ENCODE measurements around the gene UGT1A5.
"Not testable (repeated sequence)": the region's sequence is repeated elsewhere in the genome, so short reads cannot be mapped to it uniquely, and the experiment has no call there.

Gene UGT1A5

DNA sequence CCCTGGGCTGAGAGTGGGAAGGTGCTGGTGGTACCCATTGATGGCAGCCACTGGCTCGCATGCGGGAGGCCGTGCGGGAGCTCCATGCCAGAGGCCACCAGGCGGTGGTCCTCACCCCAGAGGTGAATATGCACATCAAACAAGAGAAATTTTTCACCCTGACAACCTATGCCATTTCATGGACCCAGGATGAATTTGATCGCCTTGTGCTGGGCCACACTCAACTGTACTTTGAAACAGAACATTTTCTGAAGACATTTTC, 34.5 kb downstream of the UGT1A5 start:
- DNase-seq, result no peak

DNA sequence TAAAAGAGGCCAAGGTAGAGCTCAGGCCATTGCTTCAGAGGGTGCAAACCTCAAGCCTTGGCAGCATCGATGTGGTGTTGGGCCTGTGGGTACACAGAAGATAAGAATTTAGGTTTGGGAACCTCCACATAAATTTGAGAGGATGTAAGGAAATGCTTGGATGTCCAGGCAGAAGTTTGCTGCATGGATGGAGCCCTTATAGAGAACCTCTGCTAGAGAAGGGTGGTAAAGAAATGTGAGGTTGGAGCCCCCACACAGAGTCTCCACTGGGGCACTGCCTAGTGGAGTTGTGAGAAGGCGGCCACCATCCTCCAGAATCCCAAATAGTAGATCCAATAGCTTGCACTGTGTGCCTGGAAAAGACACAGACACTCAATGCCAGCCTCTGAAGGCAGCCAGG, 38.0 kb downstream of the UGT1A5 start:
- DNase-seq, result not testable (repeated sequence)

DNA sequence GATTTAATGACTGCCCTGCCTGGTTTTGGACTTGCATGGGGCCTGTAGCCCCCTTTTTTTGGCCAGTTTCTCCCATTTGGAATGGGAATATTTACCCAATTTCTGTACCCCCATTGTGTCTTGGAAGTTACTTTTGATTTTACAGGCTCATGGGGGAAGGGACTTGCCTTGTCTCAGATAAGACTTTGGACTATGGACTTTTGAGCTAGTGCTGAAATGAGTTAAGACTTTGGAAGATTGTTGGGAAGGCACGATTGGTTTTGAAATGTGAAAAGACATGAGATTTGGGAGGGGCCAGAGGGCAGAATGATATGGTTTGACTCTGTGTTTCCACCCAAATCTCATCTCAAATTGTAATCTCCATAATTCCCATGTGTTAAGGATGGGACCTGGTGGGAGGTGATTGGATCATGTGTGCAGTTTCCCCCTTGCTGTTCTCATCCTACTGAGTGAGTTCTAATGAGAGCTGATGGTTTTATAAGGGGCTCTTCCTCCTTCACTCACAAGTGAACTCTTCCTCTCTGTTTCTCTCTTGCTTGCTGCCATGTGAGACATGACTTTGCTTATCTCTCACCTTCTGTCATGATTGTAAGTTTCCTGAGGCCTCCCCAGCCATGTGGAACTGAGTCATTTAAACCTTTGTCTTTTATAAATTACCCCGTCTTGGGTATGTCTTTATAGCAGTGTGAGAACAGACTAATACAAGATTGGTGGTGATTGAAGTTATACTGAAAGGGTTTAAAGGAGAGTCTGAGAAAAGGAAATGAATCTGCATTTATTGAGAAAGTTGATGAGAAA, 38.7 kb downstream of the UGT1A5 start:
- DNase-seq, result not testable (repeated sequence)

DNA sequence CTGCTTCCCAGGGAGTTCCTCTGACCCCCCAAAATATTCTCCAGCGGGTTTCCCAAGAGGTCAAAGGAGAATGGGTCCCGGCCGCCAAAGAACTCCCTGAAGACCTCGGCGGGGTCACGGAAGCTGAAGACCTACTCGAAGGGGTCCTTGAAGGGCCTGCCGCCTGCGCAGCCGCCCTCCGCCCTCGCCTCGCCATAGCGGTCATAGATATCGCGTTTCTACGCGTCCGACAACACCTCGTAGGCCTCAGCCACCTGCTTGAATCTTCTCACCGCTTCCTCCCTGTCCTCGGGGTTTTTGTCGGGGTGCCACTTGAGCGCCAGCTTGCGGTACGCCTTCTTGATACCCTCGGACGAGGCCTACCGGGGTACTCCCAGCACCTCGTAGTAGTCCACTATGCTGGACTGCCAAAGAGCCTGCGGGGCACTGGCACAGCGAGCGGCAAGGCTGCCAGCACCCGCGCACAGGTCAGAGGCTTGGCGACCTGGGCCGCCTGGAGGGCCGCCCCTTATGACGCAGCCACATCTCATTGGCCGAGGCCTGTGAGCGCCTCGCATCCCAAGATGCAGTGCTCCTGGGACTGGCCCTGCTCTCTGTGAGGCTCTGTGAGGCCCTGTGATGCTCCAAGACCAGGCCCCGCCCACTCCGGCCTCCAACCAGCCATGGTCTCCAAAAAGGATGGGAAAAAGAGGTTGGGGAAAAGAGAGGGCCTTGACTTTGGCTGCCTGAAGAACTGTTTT, 42.3 kb downstream of the UGT1A5 start:
- DNase-seq, result no peak

DNA sequence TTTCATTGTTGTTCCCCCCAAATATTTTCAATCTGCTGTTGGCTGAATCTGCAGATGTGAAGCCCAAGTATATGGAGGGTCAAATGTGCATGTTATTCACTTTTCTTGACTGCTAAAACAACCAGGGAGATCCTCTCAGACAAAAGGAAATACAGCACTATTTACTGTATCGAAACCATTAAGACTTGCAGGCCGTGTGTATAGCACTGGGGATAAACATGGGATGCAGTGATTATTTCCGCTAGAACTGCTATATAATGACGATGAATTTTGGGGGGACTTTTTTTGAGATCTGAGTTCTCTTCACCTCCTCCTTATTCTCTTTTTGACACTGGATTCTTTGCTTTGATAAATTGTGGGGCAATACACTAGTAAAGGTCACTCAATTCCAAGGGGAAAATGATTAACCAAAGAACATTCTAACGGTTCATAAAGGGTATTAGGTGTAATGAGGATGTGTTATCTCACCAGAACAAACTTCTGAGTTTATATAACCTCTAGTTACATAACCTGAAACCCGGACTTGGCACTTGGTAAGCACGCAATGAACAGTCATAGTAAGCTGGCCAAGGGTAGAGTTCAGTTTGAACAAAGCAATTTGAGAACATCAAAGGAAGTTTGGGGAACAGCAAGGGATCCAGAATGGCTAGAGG, 43.8 kb downstream of the UGT1A5 start:
- DNase-seq, result no peak

DNA sequence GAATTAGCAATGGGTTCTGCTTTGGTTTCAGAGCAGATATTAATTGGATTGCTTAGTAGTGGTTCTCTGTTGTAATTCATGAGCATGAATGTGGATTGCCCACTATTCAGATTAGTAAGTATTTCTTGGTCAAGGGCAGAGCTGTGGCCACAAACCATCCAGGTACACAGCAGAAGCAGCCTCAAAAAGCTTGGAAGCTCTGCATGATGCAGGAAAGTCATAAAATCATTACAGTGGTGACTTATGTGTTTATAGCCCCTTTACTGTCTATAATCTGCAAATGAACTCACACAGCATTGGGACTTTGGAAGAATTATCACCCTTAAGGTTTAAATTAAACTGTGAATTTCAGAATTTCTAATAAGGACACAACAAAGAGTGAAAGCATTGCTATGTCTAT, 45.4 kb downstream of the UGT1A5 start:
- DNase-seq, result no peak

DNA sequence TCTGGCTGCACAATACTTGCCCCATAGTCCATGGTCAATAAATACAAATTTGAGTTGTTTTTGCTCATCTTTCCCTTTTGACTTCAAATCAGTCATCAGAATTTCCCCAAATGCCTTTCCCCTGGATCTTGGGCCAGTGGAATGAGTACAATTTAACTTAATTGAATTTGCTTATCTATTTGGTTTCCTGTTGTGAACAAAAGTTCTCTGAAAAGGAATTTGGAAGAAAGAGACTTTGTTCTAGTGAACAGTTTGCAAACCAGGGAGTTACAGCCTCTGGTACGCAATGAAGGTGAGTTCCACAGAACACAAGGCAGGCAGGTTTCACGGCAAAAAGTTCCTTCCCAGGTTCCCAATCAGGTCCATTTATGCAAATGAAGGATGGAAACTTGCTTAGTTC, 46.1 kb downstream of the UGT1A5 start:
- DNase-seq, result no peak

DNA sequence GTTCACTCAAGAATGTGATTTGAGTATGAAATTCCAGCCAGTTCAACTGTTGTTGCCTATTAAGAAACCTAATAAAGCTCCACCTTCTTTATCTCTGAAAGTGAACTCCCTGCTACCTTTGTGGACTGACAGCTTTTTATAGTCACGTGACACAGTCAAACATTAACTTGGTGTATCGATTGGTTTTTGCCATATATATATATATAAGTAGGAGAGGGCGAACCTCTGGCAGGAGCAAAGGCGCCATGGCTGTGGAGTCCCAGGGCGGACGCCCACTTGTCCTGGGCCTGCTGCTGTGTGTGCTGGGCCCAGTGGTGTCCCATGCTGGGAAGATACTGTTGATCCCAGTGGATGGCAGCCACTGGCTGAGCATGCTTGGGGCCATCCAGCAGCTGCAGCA, 47.3 kb downstream of the UGT1A5 start, which contains the start of gene UGT1A1:
TSS of gene UGT1A1 (plus strand) at position 228 of the 400 bp plus-strand sequence. CDS start at position 246, 18 bp downstream.
- no peak for DNase-seq

DNA sequence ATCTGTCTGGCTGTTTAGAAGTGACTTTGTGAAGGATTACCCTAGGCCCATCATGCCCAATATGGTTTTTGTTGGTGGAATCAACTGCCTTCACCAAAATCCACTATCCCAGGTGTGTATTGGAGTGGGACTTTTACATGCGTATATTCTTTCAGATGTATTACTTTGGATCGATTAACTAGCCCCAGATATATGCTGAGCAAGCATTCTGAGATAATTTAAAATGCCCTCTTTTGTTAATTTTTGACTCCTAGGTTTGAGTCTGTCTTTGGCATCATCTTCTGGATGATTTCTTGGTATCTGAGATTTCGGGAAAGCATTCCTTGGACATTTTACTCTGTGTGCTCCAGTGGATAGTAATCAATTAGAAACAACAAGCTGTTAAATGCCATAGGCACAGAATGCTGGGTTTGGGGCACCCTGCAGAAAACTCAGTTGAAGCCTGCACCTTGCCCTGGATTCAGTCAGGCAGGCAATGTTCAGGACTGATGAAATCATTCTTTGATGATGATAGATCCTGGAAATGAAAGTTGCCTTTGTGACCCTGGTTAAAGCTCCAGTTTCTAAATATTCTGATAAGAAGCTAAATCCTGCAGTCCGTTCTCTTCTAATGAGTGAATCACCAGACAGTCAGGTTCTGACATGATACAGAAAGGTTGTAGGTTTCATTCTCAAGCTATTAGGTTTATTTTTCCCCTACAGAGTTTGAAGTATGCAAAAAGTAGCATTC, 48.5 kb downstream of the UGT1A5 start:
- DNase-seq, result no peak

DNA sequence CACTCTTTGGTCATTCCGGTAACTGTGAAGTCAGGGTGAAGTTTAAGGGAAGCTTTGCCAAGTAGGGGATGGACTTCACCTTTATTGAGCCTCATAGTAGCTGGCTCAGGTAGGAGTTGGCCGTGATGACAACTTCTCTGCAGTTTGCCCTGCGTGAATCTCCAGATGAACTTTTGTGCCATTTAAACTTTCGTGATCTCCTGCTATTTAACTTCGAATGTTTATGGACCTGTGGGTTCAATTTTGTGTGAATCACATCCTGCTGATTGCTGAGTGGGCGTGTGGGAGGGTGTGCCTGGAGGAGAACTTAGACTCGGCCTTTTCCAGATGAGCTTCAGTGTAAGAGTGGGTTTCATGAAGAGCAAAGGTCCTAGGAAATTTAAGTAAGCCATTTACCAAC, 51.6 kb downstream of the UGT1A5 start:
- DNase-seq, result no peak

DNA sequence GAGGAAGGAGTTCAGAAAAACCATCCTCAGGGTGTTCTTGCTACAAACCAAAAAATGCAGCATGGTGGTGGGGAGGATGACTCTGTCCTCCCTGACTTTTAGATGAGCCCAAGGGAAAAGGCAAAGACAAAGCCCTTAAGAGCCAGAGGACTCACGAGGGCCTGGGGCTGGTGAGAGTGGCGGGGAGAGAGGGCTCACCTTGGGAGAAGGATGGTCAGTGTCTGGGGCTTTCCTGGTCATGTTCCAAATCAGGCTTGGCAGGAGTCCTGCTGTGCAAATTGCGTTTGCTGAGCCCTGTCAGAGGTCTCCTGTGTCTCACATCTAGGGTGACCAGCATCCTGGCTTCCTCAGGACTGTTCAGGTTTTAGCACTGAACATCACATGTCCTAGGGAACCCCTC, 52.1 kb downstream of the UGT1A5 start:
- no peak for DNase-seq

DNA sequence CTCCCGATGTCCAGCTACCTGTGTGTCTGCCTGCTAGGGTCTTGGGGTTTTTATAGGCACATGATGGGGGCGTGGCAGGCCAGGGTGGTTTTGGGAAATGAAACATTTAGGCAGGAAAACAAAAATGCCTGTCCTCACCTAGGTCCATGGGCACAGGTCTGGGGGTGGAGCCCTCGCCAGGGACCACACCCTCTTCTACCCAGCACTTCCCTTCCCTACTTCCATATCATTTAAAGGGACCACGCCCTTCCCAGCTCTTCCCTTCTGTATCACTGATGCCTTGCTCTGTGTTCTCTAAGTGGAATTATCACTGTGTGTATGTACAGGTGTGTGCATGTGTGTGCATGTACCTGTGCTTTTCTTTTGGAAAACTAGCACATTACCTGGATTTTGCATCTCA, 53.7 kb downstream of the UGT1A5 start:
- DNase-seq, result no peak

DNA sequence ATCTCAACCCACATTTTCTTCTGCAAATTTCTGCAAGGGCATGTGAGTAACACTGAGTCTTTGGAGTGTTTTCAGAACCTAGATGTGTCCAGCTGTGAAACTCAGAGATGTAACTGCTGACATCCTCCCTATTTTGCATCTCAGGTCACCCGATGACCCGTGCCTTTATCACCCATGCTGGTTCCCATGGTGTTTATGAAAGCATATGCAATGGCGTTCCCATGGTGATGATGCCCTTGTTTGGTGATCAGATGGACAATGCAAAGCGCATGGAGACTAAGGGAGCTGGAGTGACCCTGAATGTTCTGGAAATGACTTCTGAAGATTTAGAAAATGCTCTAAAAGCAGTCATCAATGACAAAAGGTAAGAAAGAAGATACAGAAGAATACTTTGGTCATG, 55.4 kb downstream of the UGT1A5 start:
- no peak for DNase-seq

DNA sequence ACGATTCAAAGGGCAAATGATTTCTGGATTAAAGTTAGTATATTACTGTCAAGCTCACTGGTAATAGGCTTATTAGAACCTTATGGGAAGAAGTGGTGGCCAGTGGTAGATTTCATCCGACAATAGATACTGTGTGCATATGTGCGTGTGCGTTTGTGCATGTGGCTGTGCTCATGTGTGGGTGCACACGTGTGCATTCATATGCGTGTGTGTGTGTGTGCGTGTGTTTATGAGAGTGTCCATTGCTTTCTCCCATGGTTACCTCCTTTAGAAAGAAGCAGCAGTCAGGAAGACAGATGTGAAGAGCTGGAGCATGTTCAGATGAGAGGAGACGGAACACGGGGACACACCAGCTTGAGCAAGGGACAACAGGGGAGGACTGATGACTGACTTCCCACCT, 56.6 kb downstream of the UGT1A5 start:
- no peak for DNase-seq

DNA sequence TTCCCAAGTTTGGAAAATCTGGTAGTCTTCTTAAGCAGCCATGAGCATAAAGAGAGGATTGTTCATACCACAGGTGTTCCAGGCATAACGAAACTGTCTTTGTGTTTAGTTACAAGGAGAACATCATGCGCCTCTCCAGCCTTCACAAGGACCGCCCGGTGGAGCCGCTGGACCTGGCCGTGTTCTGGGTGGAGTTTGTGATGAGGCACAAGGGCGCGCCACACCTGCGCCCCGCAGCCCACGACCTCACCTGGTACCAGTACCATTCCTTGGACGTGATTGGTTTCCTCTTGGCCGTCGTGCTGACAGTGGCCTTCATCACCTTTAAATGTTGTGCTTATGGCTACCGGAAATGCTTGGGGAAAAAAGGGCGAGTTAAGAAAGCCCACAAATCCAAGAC, 59.4 kb downstream of the UGT1A5 start:
- DNase-seq, result no peak

DNA sequence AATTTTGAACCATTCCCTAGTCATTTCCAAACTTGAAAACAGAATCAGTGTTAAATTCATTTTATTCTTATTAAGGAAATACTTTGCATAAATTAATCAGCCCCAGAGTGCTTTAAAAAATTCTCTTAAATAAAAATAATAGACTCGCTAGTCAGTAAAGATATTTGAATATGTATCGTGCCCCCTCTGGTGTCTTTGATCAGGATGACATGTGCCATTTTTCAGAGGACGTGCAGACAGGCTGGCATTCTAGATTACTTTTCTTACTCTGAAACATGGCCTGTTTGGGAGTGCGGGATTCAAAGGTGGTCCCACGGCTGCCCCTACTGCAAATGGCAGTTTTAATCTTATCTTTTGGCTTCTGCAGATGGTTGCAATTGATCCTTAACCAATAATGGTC, 59.9 kb downstream of the UGT1A5 start:
- no peak for DNase-seq

DNA sequence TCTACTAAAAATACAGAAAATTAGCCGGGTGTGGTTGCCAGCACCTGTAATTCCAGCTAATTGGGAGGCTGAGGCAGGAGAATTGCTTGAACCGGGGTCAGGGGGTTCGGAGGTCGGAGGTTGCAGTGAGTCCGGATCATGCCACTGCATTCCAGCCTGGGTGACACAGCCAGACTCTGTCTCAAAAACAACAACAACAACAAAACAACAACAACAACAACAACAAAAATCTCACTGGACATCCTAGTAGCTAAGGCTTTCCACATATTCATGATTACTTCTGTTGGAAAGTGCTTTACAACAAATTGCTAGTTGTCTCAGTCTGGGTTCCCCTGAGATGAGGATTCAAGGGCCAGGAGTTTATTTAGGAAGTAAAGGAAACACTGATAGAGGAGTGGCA, 61.1 kb downstream of the UGT1A5 start:
- no peak for DNase-seq

DNA sequence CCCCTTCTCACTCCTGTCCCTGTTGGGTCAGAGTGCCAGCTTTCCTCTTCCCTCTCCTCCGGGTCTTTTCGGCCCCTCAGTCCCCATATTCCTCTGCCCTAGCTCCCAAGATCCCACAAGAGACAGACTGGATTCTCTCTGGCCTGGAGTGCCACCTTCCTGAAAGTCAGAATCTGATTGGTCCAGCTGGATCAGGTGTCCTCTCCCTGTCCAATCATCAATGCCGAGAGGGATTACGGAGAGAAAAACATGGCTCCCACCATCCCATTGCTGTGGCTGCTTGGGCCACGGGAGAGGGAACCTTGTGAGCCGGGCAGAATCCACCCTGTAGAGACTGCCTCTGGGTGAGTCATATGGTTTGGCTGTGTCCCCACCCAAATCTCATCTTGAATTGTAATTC, 62.7 kb downstream of the UGT1A5 start:
- no peak for DNase-seq

DNA sequence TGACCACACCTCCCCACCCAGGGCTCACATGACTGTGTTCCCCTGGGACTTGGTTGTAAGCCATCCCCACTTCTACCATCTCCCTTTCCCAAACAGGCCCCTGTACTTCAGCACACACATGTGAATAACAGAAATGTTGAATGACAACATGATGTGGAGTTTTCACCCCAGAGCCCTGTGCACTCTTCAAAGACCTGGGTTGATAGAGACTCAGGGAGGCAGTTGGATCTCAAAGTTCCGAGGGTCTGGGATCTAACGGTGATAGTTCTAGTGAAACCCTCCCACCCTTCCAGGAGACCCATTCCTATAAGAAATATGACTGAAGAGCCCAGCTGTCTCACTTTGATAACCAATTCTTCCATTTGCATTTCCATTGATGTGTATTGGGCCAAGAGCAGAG, 65.3 kb downstream of the UGT1A5 start, which contains the start of gene MROH2A:
TSS of gene MROH2A (plus strand) at position 301 of the 400 bp plus-strand sequence. CDS start 1,029 bp downstream, outside the sequence.
- DNase-seq, result no peak

DNA sequence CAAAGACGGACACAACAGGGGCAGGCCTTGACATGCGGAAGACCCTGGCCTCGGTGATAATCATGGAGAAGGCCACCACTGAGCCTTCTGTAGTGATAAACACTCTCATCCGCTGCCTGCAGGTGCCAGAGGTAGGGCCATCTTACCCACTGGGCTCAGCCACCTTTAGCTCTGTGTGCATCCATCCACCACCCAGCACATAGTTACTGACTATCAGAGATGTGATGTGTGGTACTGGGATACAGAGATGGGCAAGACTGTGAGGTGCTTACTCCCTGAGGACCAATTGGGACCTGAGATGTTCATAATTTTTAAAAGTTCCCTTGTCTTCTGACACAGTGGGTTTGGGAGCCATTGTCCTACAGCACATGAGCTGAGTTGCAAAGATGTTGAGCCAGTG, 67.0 kb downstream of the UGT1A5 start:
- no peak for DNase-seq

DNA sequence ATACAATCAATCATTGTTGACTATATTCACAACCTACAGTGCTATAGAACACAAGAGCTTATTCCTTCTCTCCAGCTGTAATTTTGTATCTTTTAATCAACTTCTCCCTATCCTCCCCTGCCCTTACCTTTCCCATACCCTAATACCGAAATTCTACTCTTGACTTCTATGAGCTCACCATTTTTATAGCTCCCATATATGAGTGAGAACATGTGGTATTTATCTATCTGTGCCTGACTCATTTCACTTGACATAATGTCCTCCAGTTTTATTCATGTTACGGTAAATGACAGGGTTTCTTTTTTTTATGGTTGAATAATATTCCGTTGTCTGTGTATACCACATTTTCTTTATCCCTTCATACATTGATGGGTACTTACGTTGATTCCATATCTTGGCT, 68.1 kb downstream of the UGT1A5 start:
- DNase-seq, result no peak

DNA sequence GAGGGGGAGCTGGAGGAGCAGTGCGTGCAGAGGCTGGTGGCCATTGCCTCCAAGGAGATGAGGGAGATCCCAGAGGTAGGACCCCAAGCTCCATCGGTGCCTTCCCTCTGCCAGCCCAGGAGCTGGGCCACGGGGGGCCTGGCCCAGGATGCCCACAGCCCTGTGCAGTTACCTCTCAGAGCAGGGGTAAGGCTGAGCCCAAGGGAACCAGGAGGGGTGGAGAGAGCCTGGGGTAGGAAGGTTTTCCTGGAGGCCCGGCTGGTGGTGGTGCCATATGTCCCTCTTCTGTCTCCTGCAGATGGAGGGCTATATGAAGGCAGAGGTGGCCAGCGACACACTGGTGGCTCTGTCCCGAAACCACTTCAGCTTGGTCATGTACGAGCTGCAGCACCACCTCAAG, 76.8 kb downstream of the UGT1A5 start:
- no peak for DNase-seq

DNA sequence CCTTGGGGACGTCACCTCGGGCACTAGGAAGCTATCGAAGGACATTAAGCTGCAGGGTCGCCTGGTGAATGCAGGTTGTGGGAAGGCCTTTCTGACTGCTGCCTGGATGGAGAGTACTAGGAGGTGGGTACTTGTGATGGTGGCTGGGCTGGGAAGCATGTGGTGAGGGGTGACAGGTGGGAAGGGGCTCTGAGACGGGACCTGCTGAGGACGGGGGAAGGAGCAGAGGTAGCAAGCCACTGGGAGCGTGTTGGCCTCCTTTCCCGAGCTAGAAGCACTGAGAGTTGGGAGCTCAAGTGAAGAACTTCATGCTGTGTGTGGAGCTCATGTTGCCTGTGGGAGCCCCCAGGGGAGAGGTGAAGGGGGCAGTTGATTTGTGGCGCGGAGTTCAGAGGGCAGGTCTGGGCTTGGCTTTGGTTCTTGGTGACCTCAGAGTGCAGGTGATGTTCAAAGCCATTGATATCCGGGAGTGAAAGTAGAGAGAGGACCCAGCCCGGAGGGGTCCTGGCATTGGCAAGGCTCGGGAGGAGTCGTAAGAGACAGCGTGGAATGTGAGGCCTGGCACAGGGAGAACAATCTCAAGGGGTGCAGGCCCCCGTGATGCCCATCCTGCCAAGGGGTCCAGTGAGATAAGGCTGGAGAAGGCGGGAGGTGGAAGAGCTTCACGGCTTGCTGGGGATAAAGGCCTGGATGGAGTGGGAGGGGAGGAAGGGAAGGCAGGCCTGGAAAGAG, 78.6 kb downstream of the UGT1A5 start:
- DNase-seq, result no peak

All from stimulated activated CD4-positive, alpha-beta T cell treated with anti-CD3 and anti-CD28 coated beads, Interleukin-12 subunit alpha, Interleukin-12 subunit beta, amount 100 ng/mL, for 4 hours (primary cell).